IPS-20b (cell line): ENCODE data around the gene STK4.
"Not testable (repeated sequence)": the region's sequence is repeated elsewhere in the genome, so short reads cannot be mapped to it uniquely, and the experiment has no call there.

Source experiments
- H3K27ac ChIP-seq: one replicate; pipeline ENCODE4 v1.5.1; 2013; ENCODE audit warnings: low read length
- H3K27me3 ChIP-seq: 2 replicates; pipeline ENCODE4 v1.6.1; 2013; ENCODE audit warnings: mild to moderate bottlenecking, low read length, inconsistent platforms; ENCODE audit not compliant: insufficient read depth
- H3K36me3 ChIP-seq: 2 replicates; pipeline ENCODE4 v1.6.1; 2013; ENCODE audit warnings: low read depth, mild to moderate bottlenecking, inconsistent platforms, low read length, moderate library complexity; ENCODE audit not compliant: insufficient read depth
- H3K4me1 ChIP-seq: 2 replicates; pipeline ENCODE4 v1.6.1; 2013; ENCODE audit warnings: mild to moderate bottlenecking, control low read depth, inconsistent platforms, low read length, moderate library complexity; ENCODE audit not compliant: insufficient read depth
- H3K4me3 ChIP-seq: 2 replicates; pipeline ENCODE4 v1.5.1; 2013; ENCODE audit warnings: mild to moderate bottlenecking, low read length, inconsistent platforms
- H3K9ac ChIP-seq: 2 replicates; pipeline ENCODE4 v1.6.1; 2013; ENCODE audit warnings: low read depth, mild to moderate bottlenecking, inconsistent platforms, low read length, moderate library complexity
- H3K9me3 ChIP-seq: 2 replicates; pipeline ENCODE4 v1.6.1; 2013; ENCODE audit warnings: mild to moderate bottlenecking, low read depth, low read length, inconsistent platforms; ENCODE audit not compliant: insufficient read depth

Gene STK4

GRCh38 chr20:45017857-45018256 is 51.5 kb downstream of the STK4 start:
- no peak overlapping the region for H3K27ac ChIP-seq
- peaks cover 26% of the 10 kb centered on the region for H3K4me1 ChIP-seq
- H3K27me3 ChIP-seq, result no peaks in the 10 kb centered on the region
- H3K4me3 ChIP-seq, result no peak overlapping the region
- H3K9me3 ChIP-seq, result no peaks in the 10 kb centered on the region
- H3K9ac ChIP-seq, result peak overlapping the region; percentile 7; the same call in 1 of the 2 replicates
- peaks cover 19% of the 10 kb centered on the region; the same call in 1 of the 2 replicates for H3K36me3 ChIP-seq

GRCh38 chr20:45019027-45019761 is 52.9 kb downstream of the STK4 start:
- Histone ChIP-seq H3K27me3 (no peaks in the 10 kb centered on the region), H3K4me3 (no peak overlapping the region), H3K9ac (no peak overlapping the region), H3K36me3 (peaks cover 19% of the 10 kb centered on the region; the same call in 1 of the 2 replicates), H3K27ac (no peak overlapping the region), H3K4me1 (peaks cover 26% of the 10 kb centered on the region), H3K9me3 (no peaks in the 10 kb centered on the region)

- Histone ChIP-seq H3K27me3 (no peaks in the 10 kb centered on the region), H3K4me1 (peaks cover 23% of the 10 kb centered on the region), H3K36me3 (peaks cover 22% of the 10 kb centered on the region), H3K9me3 (no peaks in the 10 kb centered on the region), H3K9ac (no peak overlapping the region), H3K27ac (no peak overlapping the region), H3K4me3 (no peak overlapping the region)
Measured at GRCh38 chr20:45019762-45020123, 53.4 kb downstream of the STK4 start.

- H3K4me1 ChIP-seq, result peaks cover 22% of the 10 kb centered on the region
- no peak overlapping the region for H3K4me3 ChIP-seq
- no peaks in the 10 kb centered on the region for H3K9me3 ChIP-seq
- no peaks in the 10 kb centered on the region for H3K27me3 ChIP-seq
- H3K9ac ChIP-seq, result no peak overlapping the region
- peaks cover 27% of the 10 kb centered on the region for H3K36me3 ChIP-seq
- H3K27ac ChIP-seq, result no peak overlapping the region
Measured at GRCh38 chr20:45020236-45020886, 54.0 kb downstream of the STK4 start.

GRCh38 chr20:45021631-45022030 is 55.3 kb downstream of the STK4 start:
- Histone ChIP-seq H3K9me3 (no peaks in the 10 kb centered on the region), H3K27ac (no peak overlapping the region), H3K36me3 (peaks cover 39% of the 10 kb centered on the region), H3K9ac (no peak overlapping the region), H3K4me1 (peaks cover 17% of the 10 kb centered on the region), H3K4me3 (no peak overlapping the region), H3K27me3 (no peaks in the 10 kb centered on the region)

- H3K4me1 ChIP-seq, H3K27me3 ChIP-seq: not testable (repeated sequence)
Measured at GRCh38 chr20:45023140-45023539, 56.8 kb downstream of the STK4 start.

GRCh38 chr20:45028424-45029136 is 62.3 kb downstream of the STK4 start:
- Histone ChIP-seq H3K27ac (no peak overlapping the region), H3K9ac (no peak overlapping the region), H3K9me3 (no peaks in the 10 kb centered on the region), H3K27me3 (no peaks in the 10 kb centered on the region), H3K4me1 (0 out of 2 replicates have a peak, but pooled peaks cover 4% of the 10 kb centered on the region), H3K36me3 (peaks cover 32% of the 10 kb centered on the region), H3K4me3 (no peak overlapping the region)

More at GRCh38 chr20:45023140-45023539, 56.8 kb downstream of the STK4 start:
- H3K9ac ChIP-seq, H3K27ac ChIP-seq, H3K9me3 ChIP-seq, H3K4me3 ChIP-seq: not testable (repeated sequence)
- peaks cover 42% of the 10 kb centered on the region for H3K36me3 ChIP-seq

GRCh38 chr20:45029884-45030283 is 63.6 kb downstream of the STK4 start:
- peaks cover 26% of the 10 kb centered on the region for H3K36me3 ChIP-seq
- H3K27ac ChIP-seq, result no peak overlapping the region
- no peaks in the 10 kb centered on the region for H3K9me3 ChIP-seq
- no peak overlapping the region for H3K4me3 ChIP-seq
- 0 out of 2 replicates have a peak, but pooled peaks cover 4% of the 10 kb centered on the region for H3K4me1 ChIP-seq
- no peak overlapping the region for H3K9ac ChIP-seq
- H3K27me3 ChIP-seq, result no peaks in the 10 kb centered on the region

- Histone ChIP-seq H3K27me3 (no peaks in the 10 kb centered on the region), H3K9me3 (no peaks in the 10 kb centered on the region), H3K4me1 (peaks cover 7% of the 10 kb centered on the region; the same call in 1 of the 2 replicates), H3K36me3 (peaks cover 4% of the 10 kb centered on the region; the same call in 1 of the 2 replicates), H3K9ac (no peak overlapping the region), H3K4me3 (no peak overlapping the region), H3K27ac (no peak overlapping the region)
Measured at GRCh38 chr20:45032276-45032675, 66.0 kb downstream of the STK4 start.

- peaks cover 7% of the 10 kb centered on the region; the same call in 1 of the 2 replicates for H3K4me1 ChIP-seq
- H3K36me3 ChIP-seq, result peaks cover 2% of the 10 kb centered on the region; the same call in 1 of the 2 replicates
- no peaks in the 10 kb centered on the region for H3K27me3 ChIP-seq
- H3K4me3 ChIP-seq, result no peak overlapping the region
- no peak overlapping the region for H3K27ac ChIP-seq
- H3K9me3 ChIP-seq, result no peaks in the 10 kb centered on the region
- H3K9ac ChIP-seq, result no peak overlapping the region
Measured at GRCh38 chr20:45032781-45033180, 66.5 kb downstream of the STK4 start.

GRCh38 chr20:45034436-45034835 is 68.1 kb downstream of the STK4 start:
- Histone ChIP-seq H3K9ac (no peak overlapping the region), H3K27me3 (no peaks in the 10 kb centered on the region), H3K9me3 (no peaks in the 10 kb centered on the region), H3K27ac (no peak overlapping the region), H3K36me3 (no peaks in the 10 kb centered on the region; the same call in 1 of the 2 replicates), H3K4me3 (no peak overlapping the region), H3K4me1 (peaks cover 17% of the 10 kb centered on the region)
